Esophagus squamous epithelium (tissue), 4 donors: ENCODE results near the gene FYTTD1.

Experiments used
- POLR2A ChIP-seq, 4 donors: fragments of 450-650 bp; IDR thresholded peaks; one replicate each; pipeline ENCODE4 v1.6.1; 2017; ENCODE audit warnings: antibody characterized with exemption in 4 of 4, mild to moderate bottlenecking in 4 of 4, moderate library complexity in 3 of 4
- TF ChIP-seq, protein P1 (sequence below), 6 experiments: fragments of 450-650 bp in 4 of 6; fragments of 200-600 bp in 2 of 6; sonication (generic) in 2 of 6; IDR thresholded peaks; one replicate each; pipeline ENCODE4 v1.5.1; 2016 to 2019; ENCODE audit warnings: antibody characterized with exemption in 6 of 6, mild to moderate bottlenecking in 4 of 6, moderate library complexity in 4 of 6

DNA sequence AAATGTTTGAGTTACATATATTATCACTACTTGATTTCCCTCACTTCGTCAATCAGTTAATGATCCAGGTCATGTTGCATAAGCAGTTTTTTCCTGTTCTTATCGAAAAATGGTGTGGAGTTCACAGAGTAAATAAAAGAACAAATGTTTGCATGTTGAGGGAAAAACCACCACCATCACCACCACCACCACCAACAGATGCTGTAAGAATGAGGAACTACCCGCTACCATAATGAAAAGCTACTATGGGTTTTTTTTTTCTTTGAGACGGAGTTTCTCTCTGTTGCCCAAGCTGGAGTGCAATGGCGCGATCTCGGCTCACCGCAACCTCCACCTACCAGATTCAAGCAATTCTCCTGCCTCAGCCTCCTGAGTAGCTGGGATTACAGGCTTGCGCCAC lies 40.5 kb upstream of the FYTTD1 start:
- TF ChIP-seq POLR2A (IDR thresholded peaks at IDR 0.05) = no peak
- TF ChIP-seq, protein P1, sequence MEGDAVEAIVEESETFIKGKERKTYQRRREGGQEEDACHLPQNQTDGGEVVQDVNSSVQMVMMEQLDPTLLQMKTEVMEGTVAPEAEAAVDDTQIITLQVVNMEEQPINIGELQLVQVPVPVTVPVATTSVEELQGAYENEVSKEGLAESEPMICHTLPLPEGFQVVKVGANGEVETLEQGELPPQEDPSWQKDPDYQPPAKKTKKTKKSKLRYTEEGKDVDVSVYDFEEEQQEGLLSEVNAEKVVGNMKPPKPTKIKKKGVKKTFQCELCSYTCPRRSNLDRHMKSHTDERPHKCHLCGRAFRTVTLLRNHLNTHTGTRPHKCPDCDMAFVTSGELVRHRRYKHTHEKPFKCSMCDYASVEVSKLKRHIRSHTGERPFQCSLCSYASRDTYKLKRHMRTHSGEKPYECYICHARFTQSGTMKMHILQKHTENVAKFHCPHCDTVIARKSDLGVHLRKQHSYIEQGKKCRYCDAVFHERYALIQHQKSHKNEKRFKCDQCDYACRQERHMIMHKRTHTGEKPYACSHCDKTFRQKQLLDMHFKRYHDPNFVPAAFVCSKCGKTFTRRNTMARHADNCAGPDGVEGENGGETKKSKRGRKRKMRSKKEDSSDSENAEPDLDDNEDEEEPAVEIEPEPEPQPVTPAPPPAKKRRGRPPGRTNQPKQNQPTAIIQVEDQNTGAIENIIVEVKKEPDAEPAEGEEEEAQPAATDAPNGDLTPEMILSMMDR (IDR thresholded peaks at IDR 0.05) = no peak
